H9 (cell line): ENCODE measurements around the gene SKIC8. TPM values are rescaled to one million over a fixed set of nuclear protein-coding genes. Genes with fewer than 3 reads are reported as not detected.

Source experiments
- DNase-seq: peaks from one replicate; pipeline ENCODE4 v3.0.0-alpha.2; 2017
- H2AFZ ChIP-seq: one replicate; pipeline ENCODE4 v1.6.1; 2013; ENCODE audit warnings: mild to moderate bottlenecking, low read length, control low read depth, moderate library complexity
- H2AK5ac ChIP-seq: 2 replicates; pipeline ENCODE4 v1.6.1; 2013; ENCODE audit warnings: low read length, control low read depth, mixed read lengths; ENCODE audit not compliant: insufficient read length
- H2BK120ac ChIP-seq: one replicate; pipeline ENCODE4 v1.6.1; 2013; ENCODE audit warnings: low read depth, mild to moderate bottlenecking, low read length, control low read depth, inconsistent platforms; ENCODE audit not compliant: poor library complexity, severe bottlenecking
- H2BK12ac ChIP-seq: 2 replicates; pipeline ENCODE4 v1.6.1; 2013; ENCODE audit warnings: low read length, control low read depth, mixed read lengths, low read depth; ENCODE audit not compliant: insufficient read length
- H2BK15ac ChIP-seq: 2 replicates; pipeline ENCODE4 v1.6.1; 2013; ENCODE audit warnings: low read depth, low read length, control low read depth
- H2BK20ac ChIP-seq: one replicate; pipeline ENCODE4 v1.6.1; 2013; ENCODE audit warnings: low read depth, mild to moderate bottlenecking, low read length, control low read depth, inconsistent platforms; ENCODE audit not compliant: poor library complexity, severe bottlenecking
- H2BK5ac ChIP-seq: 2 replicates; pipeline ENCODE4 v1.6.1; 2013; ENCODE audit warnings: low read length, control low read depth, mixed read lengths; ENCODE audit not compliant: insufficient read length
- H3K14ac ChIP-seq: 2 replicates; pipeline ENCODE4 v1.6.1; 2013; ENCODE audit warnings: low read length, control low read depth; ENCODE audit not compliant: insufficient read depth
- H3K18ac ChIP-seq: 2 replicates; pipeline ENCODE4 v1.6.1; 2013; ENCODE audit warnings: low read depth, mild to moderate bottlenecking, mixed read lengths, low read length, control low read depth; ENCODE audit not compliant: insufficient read length
- H3K23ac ChIP-seq: 2 replicates; pipeline ENCODE4 v1.6.1; 2013; ENCODE audit warnings: low read length, control low read depth, mixed read lengths, low read depth; ENCODE audit not compliant: insufficient read length
- H3K23me2 ChIP-seq: 2 replicates; pipeline ENCODE4 v1.6.1; 2013; ENCODE audit warnings: low read depth, mild to moderate bottlenecking, mixed read lengths, low read length, control low read depth; ENCODE audit not compliant: insufficient read length, poor library complexity, severe bottlenecking
- H3K27ac ChIP-seq: 2 replicates; pipeline ENCODE4 v1.5.1; 2013; ENCODE audit warnings: low read length, control low read depth, mixed read lengths, low read depth; ENCODE audit not compliant: insufficient read length
- H3K27me3 ChIP-seq: 2 replicates; pipeline ENCODE4 v1.6.1; 2013; ENCODE audit warnings: low read length, control low read depth, inconsistent platforms; ENCODE audit not compliant: insufficient read depth
- H3K4ac ChIP-seq: 2 replicates; pipeline ENCODE4 v1.6.1; 2013; ENCODE audit warnings: low read depth, mild to moderate bottlenecking, control low read depth, inconsistent platforms, low read length, moderate library complexity
- H3K4me1 ChIP-seq: 2 replicates; pipeline ENCODE4 v1.6.1; 2013; ENCODE audit warnings: low read length, control low read depth, inconsistent platforms; ENCODE audit not compliant: insufficient read depth
- H3K4me2 ChIP-seq: 2 replicates; pipeline ENCODE4 v1.6.1; 2013; ENCODE audit warnings: low read length, control low read depth, mixed read lengths; ENCODE audit not compliant: insufficient read length, insufficient read depth
- H3K56ac ChIP-seq: 2 replicates; pipeline ENCODE4 v1.6.1; 2013; ENCODE audit warnings: low read depth, mild to moderate bottlenecking, mixed read lengths, low read length, control low read depth; ENCODE audit not compliant: insufficient read length
- H3K79me1 ChIP-seq: 2 replicates; pipeline ENCODE4 v1.6.1; 2013; ENCODE audit warnings: low read depth, mild to moderate bottlenecking, moderate library complexity, low read length, control low read depth, inconsistent platforms; ENCODE audit not compliant: insufficient read depth, poor library complexity, severe bottlenecking
- H3K79me2 ChIP-seq: 2 replicates; pipeline ENCODE4 v1.6.1; 2013; ENCODE audit warnings: low read length, control low read depth, inconsistent platforms; ENCODE audit not compliant: insufficient read depth
- H3K9ac ChIP-seq: 2 replicates; pipeline ENCODE4 v1.6.1; 2013; ENCODE audit warnings: low read length, control low read depth, mixed read lengths; ENCODE audit not compliant: insufficient read length; ENCODE audit errors: extremely low read depth
- H3K9me3 ChIP-seq: one replicate; pipeline ENCODE4 v1.6.1; 2013; ENCODE audit warnings: low read depth, low read length, inconsistent platforms; ENCODE audit not compliant: control insufficient read depth
- H3T11ph ChIP-seq: one replicate; pipeline ENCODE4 v1.6.1; 2013; ENCODE audit warnings: mild to moderate bottlenecking, low read length, control low read depth, inconsistent platforms
- H4K20me1 ChIP-seq: one replicate; pipeline ENCODE4 v1.6.1; 2013; ENCODE audit not compliant: control insufficient read depth, insufficient read length, insufficient read depth
- H4K5ac ChIP-seq: 2 replicates; pipeline ENCODE4 v1.6.1; 2013; ENCODE audit warnings: low read depth, mild to moderate bottlenecking, mixed read lengths, low read length, control low read depth; ENCODE audit not compliant: insufficient read length
- H4K8ac ChIP-seq: replicated peaks from 2 replicates; pipeline ENCODE4 v1.6.1; 2013; ENCODE audit warnings: low read length, control low read depth, mixed read lengths, low read depth; ENCODE audit not compliant: insufficient read length
- H4K91ac ChIP-seq: 2 replicates; pipeline ENCODE4 v1.6.1; 2013; ENCODE audit warnings: low read depth, mild to moderate bottlenecking, moderate library complexity, mixed read lengths, low read length, control low read depth; ENCODE audit not compliant: insufficient read length
- H3K27ac Mint-ChIP-seq, 3 experiments: 2 replicates in 2 of 3; 3 replicates in 1 of 3; pipeline ENCODE4 v1.8.0; 2020 to 2021; ENCODE audit warnings: mixed read lengths in 3 of 3, mild to moderate bottlenecking in 1 of 3, moderate library complexity in 1 of 3
- H3K27me3 Mint-ChIP-seq: 2 replicates; pipeline ENCODE4 v1.8.0; 2021; ENCODE audit warnings: low read depth, mild to moderate bottlenecking, moderate library complexity, mixed read lengths
- H3K36me3 Mint-ChIP-seq, 3 experiments: 2 replicates in 2 of 3; 3 replicates in 1 of 3; pipeline ENCODE4 v1.8.0; 2020 to 2021; ENCODE audit warnings: low read depth in 3 of 3, mixed read lengths in 3 of 3; ENCODE audit not compliant: insufficient read depth in 1 of 3
- H3K4me1 Mint-ChIP-seq, 2 experiments: 2 replicates each; pipeline ENCODE4 v1.8.0; 2020; ENCODE audit warnings: mixed read lengths in 2 of 2
- H3K4me3 Mint-ChIP-seq, 2 experiments: 2 replicates in 1 of 2; 3 replicates in 1 of 2; pipeline ENCODE4 v1.8.0; 2020 to 2021; ENCODE audit warnings: mild to moderate bottlenecking in 2 of 2, mixed read lengths in 2 of 2, moderate library complexity in 1 of 2
- H3K9me3 Mint-ChIP-seq, 2 experiments: 2 replicates in 1 of 2; 3 replicates in 1 of 2; pipeline ENCODE4 v1.8.0; 2020; ENCODE audit warnings: mild to moderate bottlenecking in 2 of 2, mixed read lengths in 2 of 2, moderate library complexity in 1 of 2
- CTCF ChIP-seq: fragments of 200-600 bp; sonication (generic); conservative IDR thresholded peaks from 3 replicates; pipeline ENCODE4 v1.8.0; 2021; ENCODE audit warnings: antibody characterized with exemption, mild to moderate bottlenecking
- WGBS: extraction: QIAGEN DNeasy Blood & Tissue Kit; methylation state at CpG from one replicate; pipeline ENCODE4 v1.1.7; 2013; ENCODE audit warnings: missing lambda C conversion rate, low lambda C conversion rate, mixed read lengths; ENCODE audit not compliant: insufficient read length; ENCODE audit errors: extremely low coverage; 5-methylcytosine and 5-hydroxymethylcytosine counted together
- total RNA-seq: library from RNA; stranded (reverse); gene quantifications from 2 replicates; pipeline ENCODE4 v1.2.1, GENCODE V29; 2021

The SKIC8 gene
- total RNA-seq, 1 experiment from 2014 or later = 45.6 TPM

DNA sequence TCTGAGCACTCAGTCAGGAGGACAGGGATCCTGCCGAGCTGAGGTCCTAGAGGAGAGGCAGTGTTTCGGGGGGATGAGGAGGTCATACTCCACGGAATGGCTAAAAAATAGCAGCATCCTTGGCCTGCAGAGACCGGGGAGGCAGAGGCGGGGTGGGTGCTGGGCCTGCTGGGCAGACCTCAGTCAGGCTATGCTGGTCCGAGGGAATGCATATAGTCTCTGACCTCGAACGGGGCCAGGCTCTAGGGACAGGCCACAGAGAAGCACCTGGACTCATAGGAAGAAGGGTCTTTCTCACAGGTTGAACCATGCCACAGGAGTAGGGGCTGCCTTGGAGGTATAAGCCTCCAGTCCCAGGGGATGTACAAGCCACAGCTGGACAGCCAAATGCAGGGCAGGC is 14.0 kb upstream of the SKIC8 start:
- no peak overlapping the region for H3K18ac ChIP-seq
- no peak overlapping the region for H3K4me2 ChIP-seq
- no peak for DNase-seq
- H3K9me3 Mint-ChIP-seq = no peaks in the 10 kb centered on the region; a peak in 1 of 5 replicates
- no peak overlapping the region for H2AFZ ChIP-seq
- no peaks in the 10 kb centered on the region for H3K23me2 ChIP-seq
- no peak overlapping the region for H3K27ac ChIP-seq
- no peak overlapping the region for H3K4ac ChIP-seq
- no peak for TF ChIP-seq CTCF
- H2AK5ac ChIP-seq = no peak overlapping the region
- H2BK20ac ChIP-seq = no peak overlapping the region
- peak overlapping the region in 1 of 3 experiments; percentile 59; a peak in 1 of 7 replicates for H3K27ac Mint-ChIP-seq
- H3K4me3 Mint-ChIP-seq = no peak overlapping the region
- no peak overlapping the region for H3K14ac ChIP-seq
- H3T11ph ChIP-seq = no peak overlapping the region
- no peak overlapping the region for H2BK12ac ChIP-seq
- H4K8ac ChIP-seq = no peak overlapping the region
- H3K36me3 Mint-ChIP-seq = no peaks in the 10 kb centered on the region
- H4K91ac ChIP-seq = no peak overlapping the region
- no peak overlapping the region for H2BK120ac ChIP-seq
- WGBS = no CpG with 5 or more reads among the region's 8 CpGs
- H2BK15ac ChIP-seq = no peak overlapping the region
- H3K9ac ChIP-seq = no peak overlapping the region
- no peaks in the 10 kb centered on the region for H3K79me2 ChIP-seq
- H4K5ac ChIP-seq = no peak overlapping the region
- peaks cover 2% of the 10 kb centered on the region for H3K27me3 Mint-ChIP-seq
- no peak overlapping the region for H3K23ac ChIP-seq
- H4K20me1 ChIP-seq = no peaks in the 10 kb centered on the region
- H3K4me1 ChIP-seq = peaks cover 4% of the 10 kb centered on the region; the same call in 1 of the 2 replicates
- no peak overlapping the region for H2BK5ac ChIP-seq
- H3K56ac ChIP-seq = no peak overlapping the region
- no peaks in the 10 kb centered on the region for H3K9me3 ChIP-seq
- H3K79me1 ChIP-seq = no peaks in the 10 kb centered on the region
- peaks cover 37 to 53% of the 10 kb centered on the region in 2 experiments for H3K4me1 Mint-ChIP-seq
- no peaks in the 10 kb centered on the region for H3K27me3 ChIP-seq
